HepG2 (cell line): ENCODE data around the gene DSPP. TPM values are rescaled to one million over a fixed set of nuclear protein-coding genes. Genes with fewer than 3 reads are reported as not detected.

Source experiments
- ATAC-seq: fragments of 200-7000 bp; cut with Tn5 transposase; 3 replicates; pipeline ENCODE4 v1.9.1; 2020; ENCODE audit warnings: mild to moderate bottlenecking, moderate library complexity
- BruUV-seq: library from RNA; stranded (reverse); fragments of 400-500 nt; replicated peaks from 2 replicates; lab custom pipeline; 2021; lab: Mats Ljungman, UMichigan
- CTCF ChIA-PET: fragments of 300-600 bp; formaldehyde crosslinking; extraction: SDS; loops from one replicate; lab custom pipeline; 2021; ENCODE audit warnings: low total read pairs, inconsistent platforms, low intra/inter-chr PET ratio; lab: Yijun Ruan, JAX
- POLR2A ChIA-PET: fragments of 350-600 bp; sonication (Branson Sonifier 250); formaldehyde crosslinking; loops from one replicate; lab custom pipeline; 2020; ENCODE audit warnings: antibody characterized with exemption, inconsistent platforms; lab: Yijun Ruan, JAX
- DNase-seq: peaks from one replicate; pipeline ENCODE4 v3.0.0-alpha.2; 2015; ENCODE audit warnings: low spot score
- FAIRE-seq: peaks from 3 replicates; lab custom pipeline; 2011; peaks lifted over from hg19 to GRCh38; lab: Jason Lieb, UNC
- H2AFZ ChIP-seq: one replicate; pipeline ENCODE4 v1.6.1; 2011; ENCODE audit warnings: low read length, inconsistent platforms
- H3K27ac ChIP-seq: fragments of 300-600 bp; 3 replicates; pipeline ENCODE4 v1.8.0; 2011; ENCODE audit warnings: mixed run types, mild to moderate bottlenecking, mixed read lengths, low read length, inconsistent platforms; ENCODE audit not compliant: insufficient read depth; ENCODE audit errors: extremely low read length
- H3K27me3 ChIP-seq, 2 experiments: fragments of 200-600 bp in 1 of 2; 2 replicates in 1 of 2; 3 replicates in 1 of 2; pipeline versions ENCODE4 v1.6.0 to v1.8.0; 2011; ENCODE audit warnings: low read length in 2 of 2, mild to moderate bottlenecking in 2 of 2, moderate library complexity in 2 of 2, inconsistent platforms in 1 of 2; ENCODE audit not compliant: insufficient read depth in 2 of 2, control insufficient read depth in 1 of 2
- H3K36me3 ChIP-seq, 2 experiments: fragments of 200-600 bp in 1 of 2; replicated peaks in 1 of 2; 2 replicates in 1 of 2; 3 replicates in 1 of 2; pipeline versions ENCODE4 v1.5.1 to v1.8.0; 2011; ENCODE audit warnings: low read length in 2 of 2, inconsistent platforms in 1 of 2; ENCODE audit not compliant: insufficient read depth in 2 of 2, control insufficient read depth in 1 of 2
- H3K4me1 ChIP-seq: 2 replicates; pipeline ENCODE4 v1.5.1; 2012; ENCODE audit warnings: low read length, inconsistent platforms; ENCODE audit not compliant: insufficient read depth
- H3K4me2 ChIP-seq: 2 replicates; pipeline ENCODE4 v1.6.0; 2011; ENCODE audit warnings: low read depth, low read length, inconsistent platforms
- H3K4me3 ChIP-seq, 3 experiments: fragments of 200-600 bp in 1 of 3; sonication (generic), shearing (Covaris generic) in 1 of 3; replicated peaks in 1 of 3; 2 replicates each; pipeline ENCODE4 v1.5.1; 2011 to 2016; ENCODE audit warnings: low read length in 3 of 3, inconsistent platforms in 2 of 3, low read depth in 2 of 3, mild to moderate bottlenecking in 2 of 3, control low read depth in 1 of 3, mixed read lengths in 1 of 3; ENCODE audit not compliant: insufficient read depth in 1 of 3
- H3K79me2 ChIP-seq: one replicate; pipeline ENCODE4 v1.6.1; 2011; ENCODE audit warnings: low read length, inconsistent platforms; ENCODE audit not compliant: insufficient read depth
- H3K9ac ChIP-seq: 2 replicates; pipeline ENCODE4 v1.6.0; 2011; ENCODE audit warnings: mild to moderate bottlenecking, low read depth, low read length, inconsistent platforms; ENCODE audit not compliant: insufficient read depth
- H3K9me3 ChIP-seq: 2 replicates; pipeline ENCODE4 v1.5.1; 2012; ENCODE audit warnings: mild to moderate bottlenecking, low read length
- H4K20me1 ChIP-seq: 2 replicates; pipeline ENCODE4 v1.6.0; 2011; ENCODE audit warnings: inconsistent platforms, mild to moderate bottlenecking, low read length, moderate library complexity; ENCODE audit not compliant: insufficient read depth
- ATF7 ChIP-seq, 2 experiments: fragments of 450-650 bp in 1 of 2; sonication (generic) in 1 of 2; formaldehyde crosslinking in 1 of 2; IDR thresholded peaks; 2 replicates each; pipeline versions ENCODE4 v1.4.0 to v1.6.1; 2016 to 2020; ENCODE audit warnings: antibody characterized with exemption in 1 of 2, mild to moderate bottlenecking in 1 of 2, missing genetic modification reagents in 1 of 2
- CREB1 ChIP-seq, 2 experiments: fragments of 450-650 bp in 1 of 2; IDR thresholded peaks; 2 replicates each; pipeline ENCODE4 v1.6.1; 2016 to 2017; ENCODE audit warnings: control low read depth in 1 of 2, mild to moderate bottlenecking in 1 of 2, missing compliant biosample characterization in 1 of 2, missing genetic modification characterization in 1 of 2
- HMGA1 ChIP-seq: sonication (generic); formaldehyde crosslinking; conservative IDR thresholded peaks from 2 replicates; pipeline ENCODE4 v1.4.0; 2020; ENCODE audit warnings: missing genetic modification reagents
- JUN ChIP-seq: sonication (generic); formaldehyde crosslinking; IDR thresholded peaks from 2 replicates; pipeline ENCODE4 v1.4.0; 2020; ENCODE audit warnings: mild to moderate bottlenecking, missing genetic modification reagents
- ZNF44 ChIP-seq: sonication (generic); formaldehyde crosslinking; IDR thresholded peaks from 2 replicates; pipeline ENCODE4 v1.5.1; 2020; ENCODE audit warnings: mild to moderate bottlenecking, missing genetic modification reagents
- WGBS: methylation state at CpG from one replicate; pipeline ENCODE4 v1.1.6; 2017; ENCODE audit warnings: low lambda C conversion rate; 5-methylcytosine and 5-hydroxymethylcytosine counted together
- in situ Hi-C: cut with HindIII; loops from 2 replicates; pipeline ENCODE4 v1.10.0; 2017; ENCODE audit warnings: low pct_unique_long_range_greater_than_20kb; ENCODE audit not compliant: extremely low pct_ligation_motif_present
- intact Hi-C: fragments of 100-400 bp; cut with micrococcal nuclease; formaldehyde crosslinking; loops from one replicate; pipeline ENCODE4 v1.10.0; 2022; ENCODE audit not compliant: unreplicated experiment
- polyA plus RNA-seq, 8 experiments: library from polyadenylated mRNA; depleted of rRNA in 3 of 8; stranded (reverse) in 7 of 8; unstranded in 1 of 8; fragments of >200 nt; fragmentation: Illumina TruSeq in 4 of 8; extraction: Trizol in 4 of 8; gene quantifications; 2 replicates each; pipeline versions ENCODE4 v1.2.1 to v1.2.3, GENCODE V29; 2011 to 2016; ENCODE audit warnings: low read depth in 4 of 8, missing spikeins in 1 of 8, mixed read lengths in 1 of 8; ENCODE audit not compliant: insufficient read depth in 1 of 8
- total RNA-seq, 5 experiments: library from RNA; depleted of rRNA; stranded (reverse); fragments of >200 nt; fragmentation: Illumina TruSeq; extraction: Trizol; gene quantifications; 2 replicates each; pipeline ENCODE4 v1.2.3, GENCODE V29; 2016; ENCODE audit warnings: low read depth in 1 of 5
- TF ChIP-seq, protein P1 (sequence below): sonication (generic); formaldehyde crosslinking; IDR thresholded peaks from 2 replicates; pipeline ENCODE4 v1.4.0; 2020; ENCODE audit warnings: missing genetic modification reagents
- TF ChIP-seq, protein P2 (sequence below): sonication (generic); formaldehyde crosslinking; IDR thresholded peaks from 2 replicates; pipeline ENCODE4 v1.5.0; 2020; ENCODE audit warnings: missing genetic modification reagents

Gene DSPP
- total and polyA plus RNA-seq, 2 of the 13 experiments (the other 11 are each of a cell fraction or from before 2014, with no cell fraction given): not detected

DNA sequence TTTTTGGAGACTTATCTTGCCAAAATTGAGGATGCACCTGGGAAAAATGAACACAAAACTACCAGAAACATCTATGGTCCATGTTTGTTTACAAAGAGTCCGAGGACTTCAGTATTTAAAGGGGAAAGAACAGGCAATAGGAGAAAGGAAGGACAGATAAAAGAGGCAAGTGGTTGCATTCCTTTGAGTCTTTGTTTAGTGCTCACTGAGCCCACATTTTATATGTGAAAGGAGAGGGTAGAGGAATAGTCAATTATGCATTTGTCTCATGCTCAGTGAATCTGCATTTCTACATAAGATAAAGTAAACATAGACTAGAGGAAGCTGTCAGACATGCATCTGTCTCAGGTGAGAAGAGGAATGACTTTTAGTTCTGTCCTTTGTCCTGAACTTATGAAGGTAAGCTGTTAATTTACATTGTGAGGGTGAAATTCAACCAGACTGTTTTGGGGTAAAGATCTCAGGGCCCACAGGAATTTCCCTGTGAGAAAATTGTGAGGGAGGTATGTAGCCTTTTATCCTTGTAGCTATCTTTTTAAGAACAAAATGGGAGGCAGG is 46.2 kb downstream of the DSPP start:
- CTCF ChIA-PET: no interaction called here
- intact Hi-C loops (no loop called here), in situ Hi-C loops (no loop called here)
- TF ChIP-seq, protein P1, sequence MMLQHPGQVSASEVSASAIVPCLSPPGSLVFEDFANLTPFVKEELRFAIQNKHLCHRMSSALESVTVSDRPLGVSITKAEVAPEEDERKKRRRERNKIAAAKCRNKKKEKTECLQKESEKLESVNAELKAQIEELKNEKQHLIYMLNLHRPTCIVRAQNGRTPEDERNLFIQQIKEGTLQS (CRISPR knock-in tag): no peak
- TF ChIP-seq, protein P2, sequence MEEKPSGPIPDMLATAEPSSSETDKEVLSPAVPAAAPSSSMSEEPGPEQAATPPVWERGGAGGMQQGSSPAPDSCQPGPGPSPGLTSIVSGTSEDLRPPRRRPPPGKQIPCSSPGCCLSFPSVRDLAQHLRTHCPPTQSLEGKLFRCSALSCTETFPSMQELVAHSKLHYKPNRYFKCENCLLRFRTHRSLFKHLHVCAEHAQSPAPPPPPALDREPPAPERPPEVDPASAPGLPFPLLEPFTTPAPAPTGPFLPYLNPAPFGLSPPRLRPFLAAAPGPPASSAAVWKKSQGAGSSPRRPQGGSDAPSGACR (CRISPR knock-in tag): no peak
- no peak for TF ChIP-seq JUN
- Histone ChIP-seq H3K27ac (no peak overlapping the region), H3K4me1 (no peaks in the 10 kb centered on the region), H3K79me2 (no peaks in the 10 kb centered on the region), H3K36me3 (no peaks in the 10 kb centered on the region), H3K9ac (no peak overlapping the region), H3K9me3 (no peaks in the 10 kb centered on the region), H3K4me2 (no peak overlapping the region), H4K20me1 (no peaks in the 10 kb centered on the region), H3K4me3 (no peak overlapping the region), H3K27me3 (0 out of 5 replicates have a peak, but pooled peaks cover 0 to under 1% of the 10 kb centered on the region in 2 experiments), H2AFZ (no peak overlapping the region)
- DNase-seq (no peak), ATAC-seq (no peak), FAIRE-seq (no peak)
- WGBS: 4% methylated on average over 1 of the region's 1 CpG
- no TSS peak for BruUV-seq
- POLR2A ChIA-PET: no interaction called here

DNA sequence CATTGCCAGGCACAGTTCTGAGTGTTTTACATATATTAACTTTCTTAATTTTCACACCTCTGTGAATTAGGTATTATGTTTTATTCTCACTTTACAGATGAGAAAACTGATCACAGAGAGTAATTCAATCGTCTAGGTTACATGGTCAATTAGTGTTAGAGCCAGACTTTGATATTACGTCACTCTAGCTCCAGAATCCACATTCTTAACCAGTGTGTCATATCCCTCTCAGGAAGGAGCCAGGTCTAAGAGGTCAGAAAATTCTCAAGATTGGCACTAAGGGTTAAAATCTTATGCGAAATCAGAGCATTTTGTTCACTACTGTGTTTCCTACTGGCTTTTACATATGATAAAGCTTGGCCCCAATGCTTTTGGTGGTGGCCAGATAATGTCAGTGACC is 49.2 kb downstream of the DSPP start:
- no peak overlapping the region for H3K4me2 ChIP-seq
- H3K79me2 ChIP-seq: no peaks in the 10 kb centered on the region
- in situ Hi-C loops (no loop called here), intact Hi-C loops (no loop called here)
- H3K4me1 ChIP-seq: no peaks in the 10 kb centered on the region
- H3K27ac ChIP-seq: no peak overlapping the region
- no peak overlapping the region for H3K4me3 ChIP-seq
- no peaks in the 10 kb centered on the region for H4K20me1 ChIP-seq
- FAIRE-seq: no peak
- no peak overlapping the region for H3K9ac ChIP-seq
- BruUV-seq: no TSS peak
- ATAC-seq: no peak
- CTCF ChIA-PET: no interaction called here
- H3K36me3 ChIP-seq: no peaks in the 10 kb centered on the region
- 0% methylated on average over 3 of the region's 3 CpGs for WGBS
- no peaks in the 10 kb centered on the region for H3K9me3 ChIP-seq
- H3K27me3 ChIP-seq: peaks cover 2 to 4% of the 10 kb centered on the region in 2 experiments; a peak in 1 of 5 replicates
- no peak overlapping the region for H2AFZ ChIP-seq
- DNase-seq: no peak
- POLR2A ChIA-PET: no interaction called here
- TF ChIP-seq ATF7 (IDR thresholded peaks at IDR 0.05) (peak; percentile 59), ATF7 (CRISPR knock-in tag; IDR thresholded peaks at IDR 0.05) (no peak), ZNF44 (CRISPR knock-in tag) (no peak), CREB1 (IDR thresholded peaks at IDR 0.05) (peak; percentile 72), CREB1 (CRISPR knock-in tag; IDR thresholded peaks at IDR 0.05) (no peak), HMGA1 (CRISPR knock-in tag) (no peak)
- TF ChIP-seq, all 625 proteins: peak for 2
